Left forelimb (tissue), 1 donor: ENCODE measurements around the gene BACE2.
"Not testable (repeated sequence)": the region's sequence is repeated elsewhere in the genome, so short reads cannot be mapped to it uniquely, and the experiment has no call there.

Experiments
- DNase-seq: peaks from one replicate; pipeline ENCODE4 v3.0.0-alpha.2; 2018; ENCODE audit warnings: low spot score

Gene BACE2

DNA sequence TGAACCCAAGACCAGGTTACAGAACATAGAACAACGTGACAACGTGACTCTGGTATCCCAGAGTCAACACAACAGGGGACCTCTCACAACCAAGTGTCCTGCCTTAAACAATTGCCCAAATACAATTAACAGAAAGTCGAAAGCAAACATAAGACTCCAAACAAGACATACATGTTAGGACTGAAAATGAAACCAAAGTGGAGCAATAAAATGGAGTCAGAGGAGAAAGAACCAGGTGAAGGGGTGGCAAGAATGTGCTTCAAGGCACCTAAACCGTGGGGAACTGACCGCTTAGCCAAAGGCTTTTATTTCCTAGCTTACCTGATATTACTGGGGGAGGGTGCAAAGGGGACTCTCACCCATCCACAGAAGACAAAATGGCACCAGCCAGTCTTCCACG, 17.8 kb downstream of the BACE2 start:
- DNase-seq, result no peak

DNA sequence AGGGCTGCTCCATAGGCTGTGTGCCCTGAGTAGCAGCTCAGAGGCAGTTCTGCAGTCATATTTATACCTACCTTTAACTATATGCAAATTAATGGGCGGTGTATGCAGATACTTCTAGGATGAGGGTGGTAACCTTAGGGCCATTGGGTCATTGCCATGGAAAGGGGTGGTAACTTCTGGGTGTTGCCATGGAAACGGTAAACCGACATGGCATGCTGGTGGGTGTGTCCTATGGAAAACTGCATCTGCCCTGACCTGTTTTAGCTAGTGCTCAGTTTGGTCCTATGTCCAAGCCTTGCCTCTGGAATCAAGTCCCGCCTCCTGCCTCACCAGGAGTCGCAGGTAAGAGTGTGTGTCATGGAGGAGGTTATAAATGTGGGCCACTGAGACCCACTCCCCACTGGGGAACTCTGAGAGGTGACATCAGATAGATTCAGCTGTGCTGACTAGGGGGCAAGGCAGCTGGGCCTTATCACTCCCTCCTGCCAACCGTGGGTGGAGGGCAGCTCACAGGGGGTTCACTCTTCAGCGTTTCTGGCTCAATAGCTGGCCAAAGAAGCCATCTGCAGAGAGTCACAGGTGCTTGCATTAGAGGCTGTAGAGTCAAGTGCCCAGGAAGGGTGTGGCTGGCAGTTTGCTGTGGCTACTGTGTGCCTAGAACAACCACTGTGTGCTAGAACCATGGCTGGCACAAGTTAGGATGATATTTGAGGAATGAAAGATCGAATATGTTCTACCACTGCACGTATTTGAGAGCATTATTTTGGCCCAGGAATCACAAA, 19.0 kb downstream of the BACE2 start:
- DNase-seq, result peak; percentile 31

DNA sequence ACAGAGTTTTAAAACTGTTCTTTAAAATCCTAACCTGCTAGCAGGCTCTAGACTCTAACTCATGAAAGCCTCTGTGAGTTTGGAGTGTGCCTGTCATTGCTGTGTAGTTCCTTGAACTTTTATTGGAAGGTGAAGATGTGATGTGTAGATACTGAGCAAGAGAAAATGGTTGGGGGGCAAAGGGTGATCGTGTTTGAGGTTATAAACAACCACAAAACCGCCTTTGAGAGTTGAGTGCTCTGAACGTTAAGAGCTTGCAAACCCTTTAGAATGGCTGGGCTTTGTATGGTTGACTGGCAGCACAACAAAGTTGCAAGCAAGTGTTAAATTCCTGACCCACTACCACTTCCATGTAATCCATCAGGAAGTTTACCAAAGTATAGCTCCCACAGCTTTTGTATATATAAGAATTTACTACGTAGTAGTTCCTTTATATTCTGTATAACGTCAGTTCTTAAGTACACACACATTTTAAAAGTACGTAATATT, 19.6 kb downstream of the BACE2 start:
- no peak for DNase-seq

DNA sequence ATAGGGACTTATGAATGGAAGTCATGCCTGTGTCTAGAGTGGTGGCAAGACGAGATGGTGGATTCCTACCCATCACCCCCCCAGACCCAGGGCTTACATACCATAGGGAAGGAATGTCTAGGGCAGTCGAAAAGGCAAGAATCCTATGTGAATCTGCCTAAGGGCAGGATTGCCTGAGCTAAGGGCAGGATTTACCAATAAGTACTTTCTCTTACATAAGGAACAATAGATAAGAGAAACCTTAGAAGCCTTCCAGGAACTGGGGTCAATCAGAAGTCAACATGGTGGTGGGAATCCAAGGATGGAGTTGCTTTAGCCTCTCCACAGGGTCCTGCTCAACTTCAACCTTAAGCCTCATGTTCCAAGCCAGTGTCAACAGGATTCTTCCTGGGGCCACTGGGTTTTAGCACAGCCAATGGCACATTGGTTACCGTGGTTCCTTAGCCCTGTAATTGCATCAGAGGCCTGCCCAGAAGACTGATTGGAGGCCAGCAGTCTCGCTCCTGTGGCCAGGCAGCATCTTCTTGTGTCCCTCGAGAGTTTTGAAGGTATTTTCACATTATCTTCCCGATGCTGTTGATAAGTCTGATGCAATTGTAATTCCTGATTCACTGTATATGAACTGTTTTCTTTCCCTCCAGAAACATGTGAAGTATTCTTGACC, 20.7 kb downstream of the BACE2 start:
- DNase-seq, result no peak

DNA sequence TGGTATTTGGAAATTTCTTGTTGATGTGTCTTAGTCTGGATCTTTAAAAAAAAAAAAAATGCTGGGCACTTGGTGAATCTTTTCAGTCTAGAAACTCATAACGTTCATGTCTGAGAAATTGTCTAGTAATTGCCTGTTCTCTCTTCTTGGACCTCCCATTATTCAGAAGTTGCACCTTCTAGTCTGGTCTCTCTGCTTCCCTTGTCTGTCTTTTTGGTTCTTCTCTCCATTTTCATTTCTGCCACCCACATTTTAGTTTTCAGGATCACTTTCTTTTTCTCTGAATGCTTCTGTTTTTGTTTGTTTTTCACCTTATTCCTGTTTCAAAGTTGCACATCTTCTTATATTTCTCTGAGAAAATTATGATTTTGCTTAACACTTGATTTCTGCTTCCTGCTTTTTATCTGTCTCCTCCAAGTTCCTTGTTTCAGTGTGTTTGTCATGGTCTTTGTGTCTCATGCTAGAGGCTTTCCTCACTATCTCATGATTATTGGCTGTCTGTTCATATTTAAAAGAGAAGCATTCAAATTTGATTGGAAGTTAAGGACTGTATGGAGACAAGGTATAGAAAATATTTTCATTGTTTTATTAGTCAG, 21.3 kb downstream of the BACE2 start:
- no peak for DNase-seq

DNA sequence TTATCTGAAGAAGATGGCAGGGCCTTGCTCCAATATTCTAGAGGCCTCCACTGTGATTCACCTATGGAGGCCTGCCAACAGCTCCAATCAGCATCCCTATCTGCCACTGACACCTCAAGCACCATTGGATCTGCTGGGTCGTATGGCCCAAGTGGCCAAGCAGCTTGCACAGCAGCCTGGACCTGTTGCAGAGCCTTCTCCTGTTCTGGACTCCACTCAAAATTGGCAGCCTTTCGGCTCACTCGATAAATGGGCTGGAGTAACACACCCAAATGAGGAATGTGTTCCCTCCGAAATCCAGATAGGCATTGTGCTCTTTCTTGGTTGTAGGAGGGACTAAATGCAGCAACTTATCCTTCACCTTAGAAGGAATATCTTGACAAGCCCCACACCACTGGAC, 24.6 kb downstream of the BACE2 start:
- not testable (repeated sequence) for DNase-seq

DNA sequence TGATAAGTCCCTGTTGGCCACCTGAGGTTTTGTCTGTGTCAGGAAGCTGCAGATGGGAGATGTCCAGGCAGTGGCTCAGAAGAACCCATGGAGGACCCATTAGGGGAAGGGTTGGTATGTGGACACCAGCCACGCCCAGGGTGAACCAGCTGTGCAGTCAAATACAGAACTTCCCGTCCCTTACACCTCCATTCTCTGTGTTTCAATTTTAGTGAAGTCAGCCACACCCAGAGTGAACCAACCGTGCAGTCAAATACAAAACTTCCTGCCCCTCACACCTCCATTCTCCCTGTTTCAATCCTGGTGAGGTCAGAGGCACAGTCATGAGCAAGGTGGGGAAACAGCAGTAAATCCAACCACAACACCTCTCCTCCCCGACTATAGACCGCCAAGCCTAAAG, 27.4 kb downstream of the BACE2 start:
- no peak for DNase-seq

DNA sequence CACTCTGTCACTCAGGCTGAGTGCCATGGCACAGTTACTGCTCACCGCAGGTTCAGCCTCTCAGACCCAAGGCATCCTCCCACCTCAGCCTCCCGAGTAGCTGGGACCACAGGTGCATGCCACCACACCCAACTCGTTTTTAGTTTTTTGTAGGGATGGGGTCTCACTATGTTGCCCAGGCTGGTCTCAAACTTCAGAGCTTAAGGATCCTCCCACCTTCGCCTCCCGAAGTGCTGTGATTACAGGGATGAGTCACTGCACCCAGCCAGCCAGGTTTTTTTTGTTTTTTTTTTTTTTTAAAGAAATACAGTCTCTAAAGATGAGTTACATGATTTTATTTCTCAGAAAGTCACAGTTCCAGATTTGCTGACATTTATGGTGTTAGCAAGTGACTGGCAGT, 29.0 kb downstream of the BACE2 start:
- DNase-seq, result no peak

DNA sequence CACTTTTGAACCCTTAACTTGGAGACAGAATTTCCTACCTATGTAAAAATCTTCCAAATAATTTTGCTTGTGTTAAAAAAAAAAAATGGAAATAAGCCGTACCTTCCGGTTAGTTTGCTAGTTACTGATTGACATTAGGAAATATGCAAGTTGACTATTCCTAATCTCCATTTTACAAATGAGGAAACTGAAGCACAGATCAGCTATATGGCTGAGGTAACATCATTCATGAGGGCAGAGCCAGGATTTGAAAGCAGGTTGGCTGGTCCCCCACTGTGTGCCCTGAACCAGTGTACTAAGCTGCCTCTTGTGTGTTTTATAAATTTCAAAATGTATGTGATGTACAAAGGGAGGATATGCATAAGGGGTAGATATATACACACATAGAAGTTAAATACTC, 29.6 kb downstream of the BACE2 start:
- no peak for DNase-seq

DNA sequence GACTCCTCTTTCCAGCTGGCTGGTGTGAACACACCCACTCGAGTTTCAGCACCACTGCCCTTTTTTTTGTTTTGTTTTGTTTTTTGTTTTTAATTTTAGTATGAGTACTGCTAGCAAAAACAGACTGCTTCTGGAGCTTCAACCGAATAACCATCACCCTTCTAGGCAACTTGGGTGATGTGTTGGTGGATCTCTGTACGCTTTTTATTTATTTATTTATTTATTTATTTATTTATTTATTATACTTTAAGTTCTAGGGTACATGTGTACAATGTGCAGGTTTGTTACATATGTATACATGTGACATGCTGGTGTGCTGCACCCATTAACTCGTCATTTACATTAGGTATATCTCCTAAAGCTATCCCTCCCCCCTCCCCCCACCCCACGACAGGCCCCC, 30.7 kb downstream of the BACE2 start:
- DNase-seq, result not testable (repeated sequence)

DNA sequence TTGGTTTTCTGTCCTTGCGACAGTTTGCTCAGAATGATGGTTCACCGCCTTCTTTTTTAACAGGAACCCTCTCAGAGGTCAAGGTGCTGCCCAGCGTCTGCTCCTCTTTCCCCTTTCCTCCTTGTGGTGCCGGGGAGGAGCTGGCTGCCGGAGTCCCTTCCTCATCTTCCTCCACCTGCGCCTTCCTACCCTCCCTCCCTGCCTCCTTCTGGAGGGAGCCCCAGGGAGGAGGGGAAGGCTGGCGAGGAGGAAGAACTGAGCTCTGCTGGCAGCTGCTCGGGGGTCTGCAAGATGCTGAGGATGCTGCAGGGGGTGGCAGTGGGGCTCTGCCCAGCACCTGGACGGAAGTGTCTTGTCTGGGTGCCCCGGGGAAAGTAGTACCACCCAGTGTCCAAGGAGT, 31.2 kb downstream of the BACE2 start:
- no peak for DNase-seq

DNA sequence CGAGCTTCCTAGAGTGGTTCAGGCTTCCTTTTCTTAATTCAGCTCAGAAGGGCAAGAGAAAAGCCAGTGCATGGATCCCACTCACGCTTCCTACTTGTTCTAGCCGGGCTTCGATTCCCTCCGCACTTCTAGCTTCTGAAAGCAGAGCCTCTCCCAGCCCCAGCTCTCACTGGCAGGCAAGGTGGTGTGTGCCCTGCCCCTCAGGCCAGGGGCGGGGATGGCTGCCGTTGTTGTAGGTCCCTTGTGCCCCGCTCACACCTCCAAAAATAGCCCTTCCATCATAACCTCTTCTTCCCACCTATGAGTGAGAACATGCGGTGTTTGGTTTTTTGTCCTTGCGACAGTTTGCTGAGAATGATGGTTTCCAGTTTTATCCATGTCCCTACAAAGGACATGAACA, 31.6 kb downstream of the BACE2 start:
- no peak for DNase-seq

DNA sequence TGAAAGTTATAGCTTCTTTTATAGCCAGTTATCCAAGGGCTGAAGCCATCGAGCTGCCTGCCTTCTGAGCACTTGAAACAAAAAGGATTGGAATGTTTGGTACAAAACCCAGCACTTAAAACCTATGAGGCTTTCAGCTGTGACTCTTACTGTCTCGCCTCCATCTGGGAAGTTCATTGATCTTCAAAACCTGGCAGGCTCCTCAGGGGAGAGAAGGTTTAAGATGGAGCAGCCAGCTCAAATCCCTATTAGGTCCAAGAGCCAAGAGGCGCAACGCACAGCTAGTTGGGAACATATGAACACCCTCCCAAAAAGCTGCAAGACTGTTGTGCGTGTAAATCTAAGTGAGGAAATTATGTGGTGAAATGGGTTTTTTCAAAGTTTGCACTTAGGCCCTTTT, 33.4 kb downstream of the BACE2 start:
- no peak for DNase-seq

DNA sequence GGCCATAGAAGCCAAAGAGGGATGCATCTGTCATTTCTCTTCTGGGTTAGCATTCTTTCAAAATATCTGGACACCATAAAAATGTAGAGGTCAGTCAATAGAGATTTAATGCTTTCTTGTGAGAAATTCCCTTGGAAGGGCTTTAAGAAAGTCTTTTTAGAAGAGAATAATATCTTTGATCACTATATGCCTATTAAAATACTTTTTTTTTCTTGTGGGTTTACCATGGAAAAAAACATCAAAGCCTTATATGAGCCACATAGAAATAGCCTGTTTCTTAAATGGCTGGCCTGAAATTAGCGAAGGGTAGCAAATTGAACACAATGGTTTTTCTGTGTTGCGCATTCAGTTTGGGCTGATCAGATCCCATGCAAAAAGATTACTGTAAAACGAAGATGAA, 36.8 kb downstream of the BACE2 start:
- no peak for DNase-seq

DNA sequence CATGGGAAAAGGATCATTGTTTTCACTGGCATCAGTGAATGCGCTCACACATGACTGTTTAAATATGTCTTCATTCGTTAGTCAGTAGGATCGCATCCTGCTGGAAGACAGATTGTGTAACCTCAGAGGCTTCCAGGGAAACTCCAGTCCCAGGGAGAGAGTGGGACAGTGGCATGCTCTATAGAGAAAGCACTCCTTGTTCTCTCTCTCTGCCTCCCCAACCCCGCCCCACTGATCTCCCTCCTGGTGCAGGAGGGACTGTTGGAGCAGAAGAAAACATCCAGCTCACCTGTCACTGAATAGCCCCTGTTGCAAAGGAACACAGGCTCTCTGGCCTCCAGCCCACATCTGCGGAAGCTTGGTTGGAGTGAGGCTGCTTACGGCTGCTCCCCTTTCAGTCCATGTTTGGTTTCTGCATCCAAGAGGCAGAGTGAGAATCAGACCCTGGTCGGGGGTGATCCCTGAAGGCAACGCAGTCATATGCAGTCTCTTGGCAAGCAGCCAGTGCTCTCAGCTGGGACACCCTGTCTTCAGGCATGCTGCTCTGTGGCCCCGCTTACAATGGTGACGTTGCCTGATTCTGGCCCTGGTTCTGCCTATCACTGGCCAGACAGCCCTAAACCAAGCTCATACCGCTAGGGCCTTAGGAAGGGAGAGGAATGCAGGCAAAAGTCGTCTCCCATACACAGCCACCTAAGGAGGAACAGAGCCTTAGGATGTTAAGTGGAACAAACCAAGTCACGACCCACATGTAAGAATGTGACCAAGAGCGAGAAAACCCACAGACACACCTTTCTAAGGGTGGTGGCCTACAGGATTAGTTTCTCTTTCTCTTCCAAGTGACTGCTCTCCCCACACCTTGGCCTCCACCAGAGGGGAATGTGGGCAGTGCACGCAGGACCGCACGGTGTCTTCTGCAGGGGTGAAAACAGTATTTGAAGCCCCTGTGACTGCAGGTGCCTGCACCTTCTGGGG, 39.7 kb downstream of the BACE2 start:
- no peak for DNase-seq

DNA sequence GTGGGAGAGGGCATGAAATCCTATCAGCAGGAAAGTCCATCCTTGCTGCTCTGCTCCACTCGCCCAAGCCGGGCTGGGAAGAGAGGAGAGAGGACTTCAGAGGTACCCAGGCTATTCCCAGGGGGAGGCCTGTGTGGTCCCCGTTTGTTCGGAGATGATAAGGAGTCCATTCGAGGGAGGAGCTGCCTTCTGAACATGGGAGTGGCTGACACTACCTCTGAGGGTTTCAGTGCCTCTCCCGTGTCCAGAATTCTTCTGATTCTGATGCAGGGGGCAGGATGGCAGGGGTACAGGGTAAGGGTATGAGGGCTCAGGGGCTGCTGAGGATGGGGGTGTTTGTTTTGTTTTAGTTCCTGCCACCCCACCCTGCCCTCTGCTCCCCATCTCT, 40.4 kb downstream of the BACE2 start:
- no peak for DNase-seq

DNA sequence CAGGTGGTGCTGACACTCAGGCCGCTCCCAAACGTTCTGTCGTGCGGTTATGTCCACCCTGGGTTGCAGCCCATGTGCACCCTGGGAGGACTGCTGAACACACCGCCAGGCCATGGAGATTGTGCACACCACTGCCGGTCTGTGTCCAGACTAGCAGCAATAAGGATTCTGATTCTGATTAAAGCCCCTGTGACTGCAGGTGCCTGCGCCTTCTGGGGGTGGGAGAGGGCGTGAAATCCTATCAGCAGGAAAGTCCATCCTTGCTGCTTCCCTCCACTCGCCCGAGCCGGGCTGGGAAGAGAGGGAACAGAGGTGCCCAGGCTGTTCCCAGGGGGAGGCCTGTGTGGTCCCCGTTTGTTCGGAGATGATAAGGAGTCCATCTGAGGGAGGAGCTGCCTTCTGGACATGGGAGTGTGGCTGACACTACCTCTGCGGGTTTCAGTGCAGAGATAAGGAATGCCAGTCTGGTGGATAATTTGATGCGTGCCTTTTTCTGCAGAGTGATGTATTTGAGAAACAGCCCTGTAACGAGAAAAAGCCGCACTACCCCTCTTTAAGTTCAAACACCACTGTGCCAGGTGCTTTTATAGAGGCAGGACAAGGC, 41.2 kb downstream of the BACE2 start:
- no peak for DNase-seq

DNA sequence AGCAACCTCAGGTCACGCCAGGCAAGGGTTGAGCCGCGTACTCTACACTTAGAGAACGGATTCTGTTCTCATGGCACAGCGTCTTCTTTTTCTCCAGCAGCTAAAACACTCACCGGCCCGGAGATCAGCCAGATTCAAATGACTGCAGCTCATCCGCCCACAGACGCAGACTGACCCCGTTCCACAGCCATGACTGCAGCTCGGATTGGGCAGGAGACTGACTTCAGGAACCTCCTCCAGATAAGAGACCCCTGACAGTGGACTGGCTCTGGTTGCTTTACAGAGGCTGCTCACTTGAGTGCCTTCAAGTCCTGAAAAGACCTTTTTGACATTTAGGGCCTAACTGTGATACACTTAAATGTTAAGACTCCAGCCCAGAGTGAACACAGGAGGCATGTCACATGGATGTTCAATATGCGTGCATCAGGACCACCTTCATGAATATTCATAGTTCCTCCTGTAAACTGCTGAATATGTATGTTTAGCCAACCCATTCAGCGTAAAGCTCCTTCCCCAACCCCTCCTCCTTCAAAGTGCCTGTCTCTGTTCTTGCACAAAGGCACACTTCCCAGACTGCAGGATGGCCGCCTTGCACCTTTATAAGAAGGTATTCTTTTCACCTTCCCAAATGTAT, 42.6 kb downstream of the BACE2 start:
- no peak for DNase-seq

DNA sequence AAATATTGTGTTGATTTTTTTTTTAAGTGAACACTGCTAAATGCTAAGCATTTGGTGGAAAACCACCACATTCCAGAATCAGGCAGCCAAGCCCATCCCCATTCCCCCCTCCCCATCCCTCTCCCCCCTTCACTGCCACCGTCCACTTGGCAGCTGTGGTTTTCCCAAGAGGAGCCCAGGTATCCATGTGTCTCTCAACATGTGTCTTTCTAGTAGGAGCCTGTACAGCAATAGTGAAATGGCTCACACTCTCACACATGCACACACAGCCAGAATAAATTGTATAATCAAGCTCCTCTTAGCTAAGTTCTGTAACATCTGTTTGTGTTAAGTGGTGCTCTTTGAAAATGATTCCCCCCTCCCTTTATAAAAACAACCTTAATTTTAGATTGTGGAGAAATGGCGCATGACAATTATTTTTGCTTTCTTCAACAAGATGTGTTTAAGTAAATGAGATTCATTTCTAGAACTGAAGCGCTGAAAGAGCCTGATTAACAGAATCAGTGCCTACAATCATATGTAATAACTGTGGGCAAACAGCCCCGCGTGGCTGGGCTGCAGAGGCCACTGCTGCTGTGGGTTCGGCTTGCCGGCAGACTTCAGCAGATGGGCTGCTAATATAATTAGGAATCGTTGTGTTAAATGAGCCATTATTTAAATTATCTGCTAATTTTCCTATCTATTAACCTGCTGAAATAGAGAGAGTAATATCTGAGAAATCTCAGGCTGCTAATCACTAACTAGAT, 43.3 kb downstream of the BACE2 start:
- no peak for DNase-seq

DNA sequence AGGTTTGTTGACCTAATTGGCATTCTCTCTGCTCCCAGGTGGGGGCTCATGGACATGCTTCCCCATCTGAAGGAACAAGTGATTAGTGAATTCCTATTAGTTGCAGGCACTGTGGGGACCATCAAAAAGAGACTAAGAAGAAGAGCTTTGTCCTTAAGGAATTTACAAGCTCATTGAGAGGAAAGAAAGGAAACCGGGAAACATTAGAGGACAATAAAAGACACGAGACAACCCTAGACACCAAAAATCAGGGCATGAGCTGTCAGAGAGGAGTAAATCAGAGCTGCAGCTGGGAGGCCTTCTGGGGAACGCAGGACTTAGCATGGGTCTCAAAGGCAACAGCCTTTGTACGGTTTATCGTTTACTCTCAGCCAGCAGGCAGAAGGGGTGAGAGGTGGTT, 45.1 kb downstream of the BACE2 start:
- no peak for DNase-seq
